Mucosa of descending colon (tissue), 3 donors: Measurements from ENCODE around the gene SLITRK6. TPM values are rescaled to one million over a fixed set of nuclear protein-coding genes. Genes with fewer than 3 reads are reported as not detected.

ENCODE experiments used
- ATAC-seq: fragments of 200-7000 bp; cut with Tn5 transposase; one replicate; pipeline ENCODE4 v1.9.1; 2020; ENCODE audit warnings: mild to moderate bottlenecking, moderate library complexity
- DNase-seq, 3 donors: peaks; one replicate each; pipeline ENCODE4 v3.0.0-alpha.2; 2020
- H3K36me3 ChIP-seq: fragments of 200-600 bp; one replicate; pipeline ENCODE4 v1.8.0; 2021; ENCODE audit warnings: low read depth, mild to moderate bottlenecking
- H3K4me1 ChIP-seq: fragments of 200-600 bp; one replicate; pipeline ENCODE4 v1.8.0; 2021; ENCODE audit warnings: low read depth, mild to moderate bottlenecking
- H3K4me3 ChIP-seq: fragments of 200-600 bp; one replicate; pipeline ENCODE4 v1.8.0; 2021; ENCODE audit warnings: mild to moderate bottlenecking
- H3K9me3 ChIP-seq: fragments of 200-600 bp; one replicate; pipeline ENCODE4 v1.8.0; 2021; ENCODE audit warnings: mild to moderate bottlenecking
- intact Hi-C, 2 donors: fragments of 100-400 bp; cut with DNase I in 1 of 2; cut with micrococcal nuclease in 1 of 2; formaldehyde crosslinking; loops; one replicate each; pipeline versions ENCODE4 v1.11.0 to v1.11.1; 2022; cut with DNase I, micrococcal nuclease
- total RNA-seq, 3 donors: library from RNA; stranded (reverse); fragmentation: NEBNext Ultra II Directional in 2 of 3; extraction: Animal tissue kit (Norgen Biotek cat#: 25700) in 2 of 3; gene quantifications; one replicate each; pipeline versions ENCODE4 v1.2.1 to v1.2.4, GENCODE V29; 2021 to 2023
- TF ChIP-seq, protein P1 (sequence below): fragments of 200-600 bp; IDR thresholded peaks from one replicate; pipeline ENCODE4 v1.8.0; 2022; ENCODE audit warnings: antibody characterized with exemption, mild to moderate bottlenecking
- donor health status: DM: no; HTN: no; CAD: no; lungs with moderate emphysema.
- donor health status: DM: no; HTN: no; CAD: no.
- donor health status: DM: no; HTN: yes; CAD: no.

The SLITRK6 gene
- total RNA-seq, 3 donors from 2014 or later = 3.6 to 5.8 (median 4.7) TPM

- no peaks in the 10 kb centered on the region for H3K9me3 ChIP-seq
- intact Hi-C loops = loop anchor here (5.0 kb wide), 2 partner anchors 889 to 909 kb away; no protein-coding TSS in a partner anchor
- TF ChIP-seq, protein P1, sequence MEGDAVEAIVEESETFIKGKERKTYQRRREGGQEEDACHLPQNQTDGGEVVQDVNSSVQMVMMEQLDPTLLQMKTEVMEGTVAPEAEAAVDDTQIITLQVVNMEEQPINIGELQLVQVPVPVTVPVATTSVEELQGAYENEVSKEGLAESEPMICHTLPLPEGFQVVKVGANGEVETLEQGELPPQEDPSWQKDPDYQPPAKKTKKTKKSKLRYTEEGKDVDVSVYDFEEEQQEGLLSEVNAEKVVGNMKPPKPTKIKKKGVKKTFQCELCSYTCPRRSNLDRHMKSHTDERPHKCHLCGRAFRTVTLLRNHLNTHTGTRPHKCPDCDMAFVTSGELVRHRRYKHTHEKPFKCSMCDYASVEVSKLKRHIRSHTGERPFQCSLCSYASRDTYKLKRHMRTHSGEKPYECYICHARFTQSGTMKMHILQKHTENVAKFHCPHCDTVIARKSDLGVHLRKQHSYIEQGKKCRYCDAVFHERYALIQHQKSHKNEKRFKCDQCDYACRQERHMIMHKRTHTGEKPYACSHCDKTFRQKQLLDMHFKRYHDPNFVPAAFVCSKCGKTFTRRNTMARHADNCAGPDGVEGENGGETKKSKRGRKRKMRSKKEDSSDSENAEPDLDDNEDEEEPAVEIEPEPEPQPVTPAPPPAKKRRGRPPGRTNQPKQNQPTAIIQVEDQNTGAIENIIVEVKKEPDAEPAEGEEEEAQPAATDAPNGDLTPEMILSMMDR = peak; percentile 22
These were observed 7.4 kb upstream of the SLITRK6 start for GRCh38 chr13:85806553-85807175.

DNA sequence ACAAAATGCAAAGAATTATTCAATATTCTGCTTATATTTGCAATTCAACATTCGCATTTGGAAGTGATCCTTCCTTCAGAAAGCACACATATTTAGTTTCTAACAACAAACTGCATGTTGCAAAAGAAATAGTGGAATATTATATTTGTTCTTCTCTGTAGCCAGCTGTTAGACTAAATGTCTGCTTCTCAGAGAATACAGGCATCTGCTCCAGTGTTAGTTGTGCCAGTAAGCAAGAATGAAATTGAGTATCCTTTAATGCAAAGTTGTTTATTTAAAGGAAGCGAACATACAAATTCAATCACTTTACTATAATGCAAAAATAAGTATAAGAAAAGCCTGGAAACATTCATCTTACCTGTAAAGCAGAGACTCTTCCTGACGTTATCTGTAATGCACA, 663 bp downstream of the SLITRK6 start:
- intact Hi-C loops = no loop called here
- ATAC-seq = no peak
- no peak overlapping the region for H3K4me3 ChIP-seq
- H3K4me1 ChIP-seq = no peaks in the 10 kb centered on the region
- TF ChIP-seq, protein P1 = no peak
- no peak for DNase-seq
- no peaks in the 10 kb centered on the region for H3K9me3 ChIP-seq
- no peaks in the 10 kb centered on the region for H3K36me3 ChIP-seq

More at GRCh38 chr13:85806553-85807175, 7.4 kb upstream of the SLITRK6 start:
- ATAC-seq (no peak), DNase-seq (no peak)
- Histone ChIP-seq H3K4me1 (no peaks in the 10 kb centered on the region), H3K4me3 (no peak overlapping the region), H3K36me3 (no peaks in the 10 kb centered on the region)

DNA sequence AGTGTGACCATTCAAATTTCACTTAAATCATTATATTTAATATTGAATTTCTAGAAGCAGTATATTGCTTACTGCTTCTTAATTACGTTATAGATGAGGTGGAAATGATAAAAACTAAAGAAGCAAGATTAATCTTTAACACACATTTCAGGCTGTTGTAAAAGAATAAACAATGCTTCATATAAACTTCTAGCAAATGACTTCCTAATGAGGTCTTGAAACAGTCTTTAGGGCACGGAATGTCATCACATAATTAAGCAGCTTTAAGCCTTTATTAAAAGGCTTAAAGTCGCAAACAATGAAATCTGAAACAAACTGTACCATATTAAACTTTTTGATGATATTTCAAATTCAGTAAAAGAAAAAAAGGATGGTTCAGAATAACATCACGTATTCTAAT, 1.9 kb downstream of the SLITRK6 start:
- Histone ChIP-seq H3K36me3 (no peaks in the 10 kb centered on the region), H3K4me3 (no peak overlapping the region), H3K4me1 (no peaks in the 10 kb centered on the region), H3K9me3 (no peaks in the 10 kb centered on the region)
- no peak for ATAC-seq
- intact Hi-C loops = no loop called here
- TF ChIP-seq, protein P1 = no peak
- DNase-seq = no peak

DNA sequence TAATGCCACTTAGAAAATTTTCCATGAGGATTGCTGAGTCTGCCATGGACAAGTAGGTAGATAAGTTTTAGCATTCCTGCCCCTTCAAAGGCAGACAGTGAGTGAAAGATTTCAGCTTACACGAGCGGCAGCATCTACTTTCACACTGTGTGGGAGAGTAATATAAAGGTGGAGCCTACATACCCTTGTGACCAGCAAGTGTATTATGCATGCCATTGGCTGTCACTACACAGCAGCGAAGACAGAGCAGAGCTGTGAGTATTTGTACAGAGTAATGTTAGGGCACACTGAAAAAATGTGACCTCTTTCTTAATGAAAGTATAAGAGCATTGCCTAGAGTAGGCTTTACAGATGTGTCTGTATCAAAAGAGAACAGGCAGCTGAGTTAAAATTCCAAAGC, 14.0 kb downstream of the SLITRK6 start:
- Histone ChIP-seq H3K36me3 (no peaks in the 10 kb centered on the region), H3K4me3 (no peak overlapping the region), H3K9me3 (no peaks in the 10 kb centered on the region), H3K4me1 (no peaks in the 10 kb centered on the region)
- no peak for ATAC-seq
- DNase-seq = no peak
- TF ChIP-seq, protein P1 = no peak
- intact Hi-C loops = no loop called here

- Histone ChIP-seq H3K4me1 (no peaks in the 10 kb centered on the region), H3K36me3 (no peaks in the 10 kb centered on the region), H3K9me3 (no peaks in the 10 kb centered on the region), H3K4me3 (no peak overlapping the region)
- TF ChIP-seq, protein P1 = no peak
- DNase-seq (no peak), ATAC-seq (no peak)
- intact Hi-C loops = no loop called here
These were observed 26.9 kb downstream of the SLITRK6 start for GRCh38 chr13:85772367-85772766.

- intact Hi-C loops = no loop called here
- DNase-seq (no peak), ATAC-seq (no peak)
- TF ChIP-seq, protein P1 = no peak
- Histone ChIP-seq H3K9me3 (no peaks in the 10 kb centered on the region), H3K36me3 (no peaks in the 10 kb centered on the region), H3K4me1 (no peaks in the 10 kb centered on the region), H3K4me3 (no peak overlapping the region)
These were observed 27.4 kb downstream of the SLITRK6 start for GRCh38 chr13:85771856-85772255.
